Glutamatergic neuron (in vitro differentiated cells): Measurements from ENCODE around the gene KCNJ1. TPM values are rescaled to one million over a fixed set of nuclear protein-coding genes. Genes with fewer than 3 reads are reported as not detected.

Experiments used
- DNase-seq: peaks from one replicate; pipeline ENCODE4 v3.0.0; 2022
- H3K27ac Mint-ChIP-seq: one replicate; pipeline ENCODE4 v1.8.0; 2020; ENCODE audit warnings: mild to moderate bottlenecking, mixed read lengths, inconsistent platforms; ENCODE audit not compliant: unreplicated experiment
- H3K27me3 Mint-ChIP-seq: one replicate; pipeline ENCODE4 v1.8.0; 2020; ENCODE audit warnings: mild to moderate bottlenecking, moderate library complexity, mixed read lengths, inconsistent platforms; ENCODE audit not compliant: unreplicated experiment
- H3K36me3 Mint-ChIP-seq: one replicate; pipeline ENCODE4 v1.8.0; 2020; ENCODE audit warnings: mild to moderate bottlenecking, mixed read lengths, inconsistent platforms; ENCODE audit not compliant: unreplicated experiment
- H3K4me1 Mint-ChIP-seq: one replicate; pipeline ENCODE4 v1.8.0; 2020; ENCODE audit warnings: mild to moderate bottlenecking, low read depth, mixed read lengths, inconsistent platforms; ENCODE audit not compliant: unreplicated experiment
- H3K4me3 Mint-ChIP-seq: one replicate; pipeline ENCODE4 v1.8.0; 2020; ENCODE audit warnings: mild to moderate bottlenecking, mixed read lengths, inconsistent platforms; ENCODE audit not compliant: unreplicated experiment
- H3K9me3 Mint-ChIP-seq: one replicate; pipeline ENCODE4 v1.8.0; 2020; ENCODE audit warnings: mild to moderate bottlenecking, moderate library complexity, mixed read lengths, inconsistent platforms; ENCODE audit not compliant: unreplicated experiment
- total RNA-seq: library from RNA; stranded (reverse); fragmentation: NEBNext Ultra II Directional; extraction: Animal tissue kit (Norgen Biotek cat#: 25700); gene quantifications from one replicate; pipeline ENCODE4 v1.2.1, GENCODE V29; 2021; ENCODE audit not compliant: unreplicated experiment
- TF ChIP-seq, protein P1 (sequence below): fragments of 200-600 bp; sonication (generic); IDR thresholded peaks from one replicate; pipeline ENCODE4 v1.5.0; 2021; ENCODE audit not compliant: partially characterized antibody, unreplicated experiment

KCNJ1 gene
- total RNA-seq, 1 donor from 2014 or later, result not detected

DNA sequence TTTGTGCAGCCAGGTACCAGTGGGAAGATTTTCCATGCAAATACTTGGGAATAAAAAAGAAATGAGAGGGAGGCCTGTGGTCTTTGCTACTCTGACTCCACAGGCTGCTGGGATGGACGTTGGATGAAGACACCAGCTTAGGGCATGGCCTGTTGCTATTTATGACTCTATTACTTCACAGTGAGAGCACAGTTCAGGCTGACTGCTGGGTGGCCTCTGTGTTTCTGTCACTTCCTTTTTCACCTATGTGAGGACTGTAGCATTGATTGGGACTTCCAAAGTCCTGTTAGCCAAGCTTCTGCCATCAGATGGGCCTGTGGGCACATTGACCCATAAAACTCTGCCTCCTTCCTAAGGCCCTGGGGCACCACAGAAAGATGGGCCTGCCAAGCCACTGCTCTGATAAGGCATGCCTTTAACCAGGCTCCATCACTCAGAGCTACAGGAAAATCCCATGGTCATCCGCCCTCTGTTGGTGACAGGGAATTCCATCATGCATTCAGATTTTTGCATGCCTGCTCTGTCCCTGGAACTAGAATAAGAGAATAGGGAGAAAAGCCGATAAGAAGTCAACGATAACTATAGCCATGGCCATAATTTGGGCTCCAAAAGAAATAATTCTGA, 64.6 kb downstream of the KCNJ1 start:
- Mint-ChIP-seq H3K4me1 (no peaks in the 10 kb centered on the region), H3K27ac (no peak overlapping the region), H3K36me3 (no peaks in the 10 kb centered on the region), H3K4me3 (no peak overlapping the region), H3K27me3 (no peaks in the 10 kb centered on the region), H3K9me3 (no peaks in the 10 kb centered on the region)
- TF ChIP-seq, protein P1, sequence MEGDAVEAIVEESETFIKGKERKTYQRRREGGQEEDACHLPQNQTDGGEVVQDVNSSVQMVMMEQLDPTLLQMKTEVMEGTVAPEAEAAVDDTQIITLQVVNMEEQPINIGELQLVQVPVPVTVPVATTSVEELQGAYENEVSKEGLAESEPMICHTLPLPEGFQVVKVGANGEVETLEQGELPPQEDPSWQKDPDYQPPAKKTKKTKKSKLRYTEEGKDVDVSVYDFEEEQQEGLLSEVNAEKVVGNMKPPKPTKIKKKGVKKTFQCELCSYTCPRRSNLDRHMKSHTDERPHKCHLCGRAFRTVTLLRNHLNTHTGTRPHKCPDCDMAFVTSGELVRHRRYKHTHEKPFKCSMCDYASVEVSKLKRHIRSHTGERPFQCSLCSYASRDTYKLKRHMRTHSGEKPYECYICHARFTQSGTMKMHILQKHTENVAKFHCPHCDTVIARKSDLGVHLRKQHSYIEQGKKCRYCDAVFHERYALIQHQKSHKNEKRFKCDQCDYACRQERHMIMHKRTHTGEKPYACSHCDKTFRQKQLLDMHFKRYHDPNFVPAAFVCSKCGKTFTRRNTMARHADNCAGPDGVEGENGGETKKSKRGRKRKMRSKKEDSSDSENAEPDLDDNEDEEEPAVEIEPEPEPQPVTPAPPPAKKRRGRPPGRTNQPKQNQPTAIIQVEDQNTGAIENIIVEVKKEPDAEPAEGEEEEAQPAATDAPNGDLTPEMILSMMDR, result peak; percentile 74
- DNase-seq, result peak; percentile 59

DNA sequence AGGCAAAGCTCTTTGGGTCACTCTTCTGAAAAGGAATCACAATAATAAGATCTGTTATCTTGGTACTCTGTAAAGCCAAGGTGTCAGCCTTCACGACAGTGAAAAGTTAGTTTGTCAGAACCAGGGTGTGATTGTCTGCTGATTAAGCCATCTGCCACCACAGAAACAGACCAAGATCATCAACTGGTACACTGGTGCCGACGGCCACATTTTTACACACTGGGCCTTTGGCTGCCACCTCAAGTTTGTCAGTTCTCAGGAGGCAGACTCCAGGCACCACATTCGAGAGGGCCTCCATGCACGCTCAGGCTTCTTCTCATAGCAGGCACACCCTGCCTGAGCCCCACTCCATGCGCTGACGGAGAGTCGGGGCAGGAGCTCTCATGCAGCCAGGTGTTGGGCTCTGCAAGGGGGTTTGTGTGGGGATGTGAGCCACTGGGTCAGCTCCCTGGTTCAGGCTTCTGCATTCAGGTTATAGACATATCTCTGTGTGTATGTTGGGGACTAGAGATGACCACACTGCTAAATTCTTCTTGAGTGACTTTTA, 66.2 kb downstream of the KCNJ1 start:
- H3K27ac Mint-ChIP-seq, result no peak overlapping the region
- no peaks in the 10 kb centered on the region for H3K27me3 Mint-ChIP-seq
- DNase-seq, result no peak
- no peaks in the 10 kb centered on the region for H3K4me1 Mint-ChIP-seq
- no peaks in the 10 kb centered on the region for H3K36me3 Mint-ChIP-seq
- no peaks in the 10 kb centered on the region for H3K9me3 Mint-ChIP-seq
- TF ChIP-seq, protein P1, result no peak
- H3K4me3 Mint-ChIP-seq, result no peak overlapping the region

DNA sequence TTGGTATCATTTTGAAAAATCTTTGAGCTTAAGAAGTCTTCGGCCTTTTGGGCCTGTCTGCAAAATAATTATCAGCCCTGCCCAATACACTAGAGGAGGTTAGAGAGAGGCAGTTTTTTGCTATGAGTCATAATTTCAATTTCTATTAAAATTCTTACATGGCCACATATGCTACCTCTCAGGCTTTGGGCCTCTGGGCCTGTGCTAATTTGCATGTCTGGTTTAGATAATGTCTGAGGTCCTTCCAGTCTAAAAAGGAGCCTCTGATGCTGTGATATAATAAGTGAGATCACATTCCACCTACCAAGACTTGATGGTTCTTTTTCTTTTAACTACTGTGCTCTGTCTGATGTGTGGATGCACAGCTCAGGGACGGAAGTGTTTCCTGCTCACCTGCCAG, 70.8 kb downstream of the KCNJ1 start:
- H3K9me3 Mint-ChIP-seq, result no peaks in the 10 kb centered on the region
- H3K4me3 Mint-ChIP-seq, result no peak overlapping the region
- H3K4me1 Mint-ChIP-seq, result no peaks in the 10 kb centered on the region
- TF ChIP-seq, protein P1, result no peak
- DNase-seq, result no peak
- H3K27ac Mint-ChIP-seq, result no peak overlapping the region
- no peaks in the 10 kb centered on the region for H3K36me3 Mint-ChIP-seq
- H3K27me3 Mint-ChIP-seq, result peaks cover 2% of the 10 kb centered on the region

DNA sequence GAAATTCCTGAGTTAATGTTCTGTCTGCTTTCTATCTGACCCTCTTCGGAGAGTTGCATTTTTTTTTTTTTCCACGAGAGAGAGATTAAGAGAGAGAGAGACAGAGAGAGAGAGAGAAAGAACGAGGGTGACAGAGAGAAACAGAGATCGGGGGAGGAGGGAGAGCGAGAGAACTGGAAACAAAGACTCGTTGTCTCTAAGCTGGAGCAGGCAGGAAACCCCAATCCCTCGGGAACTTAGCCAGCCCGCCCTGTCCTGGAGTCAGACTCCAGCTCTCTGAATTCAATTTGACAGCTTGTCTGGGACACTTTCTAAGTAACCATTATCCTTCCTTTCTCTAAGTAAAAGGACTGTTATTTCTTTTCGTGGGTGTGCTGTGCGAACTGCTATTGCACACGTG, 76.9 kb downstream of the KCNJ1 start:
- H3K36me3 Mint-ChIP-seq, result no peaks in the 10 kb centered on the region
- H3K4me1 Mint-ChIP-seq, result peaks cover 8% of the 10 kb centered on the region
- peak; percentile 72 for DNase-seq
- peak overlapping the region; percentile 16 for H3K4me3 Mint-ChIP-seq
- H3K9me3 Mint-ChIP-seq, result no peaks in the 10 kb centered on the region
- peak overlapping the region; percentile 71 for H3K27ac Mint-ChIP-seq
- H3K27me3 Mint-ChIP-seq, result peaks cover 2% of the 10 kb centered on the region
- TF ChIP-seq, protein P1, result no peak

DNA sequence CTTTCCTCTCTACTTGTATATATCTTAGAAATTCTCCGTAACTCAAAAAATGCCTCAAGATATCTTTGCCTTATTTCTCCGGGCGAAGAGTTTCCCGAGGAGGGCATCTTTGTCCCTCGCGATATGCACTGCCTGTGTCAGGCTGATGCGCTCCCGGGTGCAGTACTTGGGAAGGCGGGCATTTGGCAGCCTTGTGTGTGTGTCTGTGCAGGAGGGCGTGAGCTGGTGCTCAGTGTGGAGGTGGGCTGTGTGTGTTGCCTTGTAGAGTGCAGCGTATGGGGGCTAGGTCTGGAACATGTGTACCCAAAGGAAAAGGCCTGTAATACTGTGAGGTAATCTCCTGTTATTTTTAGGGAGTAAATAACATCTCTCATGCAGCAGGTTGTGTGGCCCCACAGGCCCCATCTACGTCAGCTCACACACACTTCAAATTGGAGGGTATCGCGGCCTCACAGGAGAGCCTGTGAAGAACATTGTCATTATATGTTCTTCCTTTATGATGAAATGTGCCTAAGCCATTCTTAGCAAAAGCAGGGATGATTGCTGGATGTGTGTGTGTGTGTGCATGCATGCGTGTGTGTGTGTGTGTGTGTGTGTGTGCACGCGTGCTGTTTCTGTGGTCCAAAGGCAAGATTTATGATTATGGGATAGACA, 77.5 kb downstream of the KCNJ1 start:
- Mint-ChIP-seq H3K9me3 (no peaks in the 10 kb centered on the region), H3K36me3 (no peaks in the 10 kb centered on the region), H3K27ac (peak overlapping the region; percentile 71), H3K4me3 (no peak overlapping the region), H3K4me1 (peaks cover 8% of the 10 kb centered on the region), H3K27me3 (peaks cover 2% of the 10 kb centered on the region)
- no peak for DNase-seq
- TF ChIP-seq, protein P1, result no peak
